Muscle of leg (tissue), 11 donors: ENCODE data around the gene MINDY4. TPM values are rescaled to one million over a fixed set of nuclear protein-coding genes. Genes with fewer than 3 reads are reported as not detected.

Experiments
- DNase-seq: peaks from one replicate; pipeline ENCODE4 v3.0.0; 2013
- H3K27ac ChIP-seq: one replicate; pipeline ENCODE4 v1.5.1; 2013; ENCODE audit warnings: mild to moderate bottlenecking, low read length, control low read depth
- H3K27me3 ChIP-seq: one replicate; pipeline ENCODE4 v1.6.1; 2013; ENCODE audit warnings: low read length; ENCODE audit not compliant: control insufficient read depth, insufficient read depth
- H3K36me3 ChIP-seq: one replicate; pipeline ENCODE4 v1.6.1; 2013; ENCODE audit warnings: low read length; ENCODE audit not compliant: control insufficient read depth, insufficient read depth
- H3K4me1 ChIP-seq: one replicate; pipeline ENCODE4 v1.6.1; 2013; ENCODE audit warnings: low read length; ENCODE audit not compliant: control insufficient read depth, insufficient read depth
- H3K4me3 ChIP-seq: one replicate; pipeline ENCODE4 v1.5.1; 2013; ENCODE audit warnings: low read length, control low read depth
- H3K9me3 ChIP-seq: replicated peaks from 2 replicates; pipeline ENCODE4 v1.6.1; 2013; ENCODE audit warnings: low read depth, low read length; ENCODE audit not compliant: control insufficient read depth
- WGBS: methylation state at CpG from one replicate; pipeline ENCODE4 v1.1.5; 2013; ENCODE audit warnings: missing lambda C conversion rate; ENCODE audit not compliant: insufficient coverage; 5-methylcytosine and 5-hydroxymethylcytosine counted together
- polyA plus RNA-seq, 8 donors: library from polyadenylated mRNA; unstranded; fragments of 120-200 nt; gene quantifications; one replicate each; pipeline versions ENCODE4 v1.2.1 to v1.2.3, GENCODE V29; 2013; ENCODE audit warnings: inconsistent platforms in 1 of 8, low replicate concordance in 1 of 8; ENCODE audit not compliant: insufficient read length in 8 of 8, insufficient read depth in 1 of 8
- total RNA-seq: library from RNA; stranded (reverse); fragments of 120-200 nt; gene quantifications from one replicate; pipeline ENCODE4 v1.2.4, GENCODE V29; 2013

MINDY4 gene
- total and polyA plus RNA-seq, 9 donors: 4.0 to 6.6 (median 5.7) TPM

- Histone ChIP-seq H3K27me3 (no peaks in the 10 kb centered on the region), H3K4me3 (no peak overlapping the region), H3K9me3 (no peaks in the 10 kb centered on the region), H3K36me3 (no peaks in the 10 kb centered on the region), H3K4me1 (peaks cover 36% of the 10 kb centered on the region), H3K27ac (peak overlapping the region; percentile 75)
- WGBS: 50% methylated on average over 2 of the region's 4 CpGs
- peak; percentile 82 for DNase-seq
These were observed 43.6 kb downstream of the MINDY4 start for GRCh38 chr7:30814700-30815387.

DNA sequence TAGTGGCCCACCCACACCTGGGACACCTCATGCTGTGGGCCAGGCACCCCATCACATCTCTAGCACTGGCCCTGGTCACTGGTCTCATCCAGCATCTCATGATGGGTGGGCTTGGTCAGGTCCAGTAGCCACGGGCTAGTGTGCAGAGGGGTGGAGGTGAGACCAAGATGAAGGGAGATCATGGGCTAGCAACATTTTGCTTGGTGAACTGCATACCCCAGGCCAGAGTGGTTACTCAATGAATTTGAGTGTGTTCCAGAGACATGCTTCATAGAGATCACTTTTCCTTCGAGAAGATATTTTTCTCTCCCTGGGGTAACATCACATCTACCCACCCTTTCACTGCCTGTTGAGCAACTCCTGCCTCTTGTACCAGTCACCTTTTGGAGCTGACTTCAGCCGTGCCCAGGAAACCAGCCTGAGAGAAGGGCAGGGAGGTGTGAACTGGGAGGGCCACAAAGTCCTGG is 44.2 kb downstream of the MINDY4 start:
- no peaks in the 10 kb centered on the region for H3K36me3 ChIP-seq
- H3K9me3 ChIP-seq: no peaks in the 10 kb centered on the region
- no peak overlapping the region for H3K4me3 ChIP-seq
- H3K4me1 ChIP-seq: peaks cover 36% of the 10 kb centered on the region
- H3K27ac ChIP-seq: peak overlapping the region; percentile 75
- no peak for DNase-seq
- no peaks in the 10 kb centered on the region for H3K27me3 ChIP-seq
- WGBS: no CpG with 5 or more reads among the region's 3 CpGs

DNA sequence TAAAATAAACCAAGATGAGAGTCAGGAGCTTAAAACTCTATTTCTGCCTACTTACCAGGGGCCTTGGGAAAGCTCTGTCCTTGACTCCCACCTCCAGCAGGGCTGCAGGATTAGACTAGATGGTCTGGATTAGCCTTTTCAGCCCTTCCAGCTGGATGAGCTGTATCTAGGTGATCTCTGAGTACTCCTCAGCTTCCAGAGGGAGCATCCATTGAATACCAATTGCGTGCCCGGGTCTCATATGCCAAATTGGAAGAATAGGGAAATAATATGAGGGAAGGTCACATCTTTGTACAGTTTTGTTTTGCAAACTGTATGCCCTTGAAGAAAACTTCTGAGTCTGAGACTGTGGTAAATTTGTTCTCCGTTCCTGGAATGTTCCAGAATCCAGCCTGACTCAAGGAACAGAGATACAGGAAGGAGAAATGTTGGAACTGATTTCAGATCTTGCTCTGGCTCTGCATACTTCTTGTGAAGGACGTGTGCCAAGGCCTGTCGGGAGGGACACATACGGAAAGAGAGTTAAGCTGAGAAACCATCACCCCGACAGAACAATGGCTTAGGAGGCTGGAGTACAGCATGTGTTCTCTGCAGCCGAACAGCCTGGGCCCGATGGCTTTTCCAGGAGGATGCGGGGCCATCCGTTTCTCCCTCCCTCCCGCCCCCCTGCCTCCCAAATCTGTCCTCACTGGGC is 44.9 kb downstream of the MINDY4 start:
- no peaks in the 10 kb centered on the region for H3K27me3 ChIP-seq
- no peaks in the 10 kb centered on the region for H3K9me3 ChIP-seq
- DNase-seq: peak; percentile 92
- peaks cover 36% of the 10 kb centered on the region for H3K4me1 ChIP-seq
- no peak overlapping the region for H3K4me3 ChIP-seq
- no peaks in the 10 kb centered on the region for H3K36me3 ChIP-seq
- WGBS: 41% methylated on average over 7 of the region's 12 CpGs
- H3K27ac ChIP-seq: peak overlapping the region; percentile 75

- H3K27me3 ChIP-seq: no peaks in the 10 kb centered on the region
- WGBS: no CpG with 5 or more reads among the region's 6 CpGs
- peak overlapping the region; percentile 75 for H3K27ac ChIP-seq
- no peaks in the 10 kb centered on the region for H3K9me3 ChIP-seq
- no peaks in the 10 kb centered on the region for H3K36me3 ChIP-seq
- no peak overlapping the region for H3K4me3 ChIP-seq
- peaks cover 36% of the 10 kb centered on the region for H3K4me1 ChIP-seq
- peak; percentile 94 for DNase-seq
These were observed 45.6 kb downstream of the MINDY4 start for GRCh38 chr7:30816645-30817370.

GRCh38 chr7:30817371-30817767 is 46.2 kb downstream of the MINDY4 start:
- Histone ChIP-seq H3K4me3 (no peak overlapping the region), H3K4me1 (peaks cover 36% of the 10 kb centered on the region), H3K27ac (peak overlapping the region; percentile 75), H3K27me3 (no peaks in the 10 kb centered on the region), H3K9me3 (no peaks in the 10 kb centered on the region), H3K36me3 (no peaks in the 10 kb centered on the region)
- DNase-seq: peak; percentile 83
- WGBS: 84% methylated on average over 7 of the region's 7 CpGs

GRCh38 chr7:30824821-30825720 is 53.9 kb downstream of the MINDY4 start:
- H3K4me3 ChIP-seq: no peak overlapping the region
- no peaks in the 10 kb centered on the region for H3K27me3 ChIP-seq
- peaks cover 2% of the 10 kb centered on the region for H3K36me3 ChIP-seq
- 100% methylated on average over 3 of the region's 6 CpGs for WGBS
- no peak for DNase-seq
- no peak overlapping the region for H3K27ac ChIP-seq
- peaks cover 2% of the 10 kb centered on the region for H3K4me1 ChIP-seq
- H3K9me3 ChIP-seq: no peaks in the 10 kb centered on the region

- Histone ChIP-seq H3K4me3 (no peak overlapping the region), H3K36me3 (peaks cover 2% of the 10 kb centered on the region), H3K4me1 (peaks cover 2% of the 10 kb centered on the region), H3K27me3 (no peaks in the 10 kb centered on the region), H3K9me3 (no peaks in the 10 kb centered on the region), H3K27ac (no peak overlapping the region)
- DNase-seq: peak; percentile 64
- WGBS: 33% methylated on average over 6 of the region's 7 CpGs
These were observed 55.0 kb downstream of the MINDY4 start for GRCh38 chr7:30826181-30826580.

GRCh38 chr7:30828591-30828990 is 57.4 kb downstream of the MINDY4 start:
- H3K9me3 ChIP-seq: peaks cover 3% of the 10 kb centered on the region
- H3K27me3 ChIP-seq: no peaks in the 10 kb centered on the region
- peaks cover 2% of the 10 kb centered on the region for H3K36me3 ChIP-seq
- WGBS: 94% methylated on average over 5 of the region's 9 CpGs
- H3K4me1 ChIP-seq: peaks cover 2% of the 10 kb centered on the region
- no peak overlapping the region for H3K27ac ChIP-seq
- DNase-seq: no peak
- no peak overlapping the region for H3K4me3 ChIP-seq

GRCh38 chr7:30829471-30829870 is 58.3 kb downstream of the MINDY4 start:
- no peak overlapping the region for H3K4me3 ChIP-seq
- 46% methylated on average over 2 of the region's 2 CpGs for WGBS
- no peak overlapping the region for H3K27ac ChIP-seq
- no peak for DNase-seq
- peaks cover 2% of the 10 kb centered on the region for H3K36me3 ChIP-seq
- H3K9me3 ChIP-seq: peaks cover 9% of the 10 kb centered on the region
- no peaks in the 10 kb centered on the region for H3K27me3 ChIP-seq
- H3K4me1 ChIP-seq: peaks cover 2% of the 10 kb centered on the region
